ENCODE results near the gene MBNL1.
"Not testable (repeated sequence)": the region's sequence is repeated elsewhere in the genome, so short reads cannot be mapped to it uniquely, and the experiment has no call there.

The MBNL1 gene

DNA sequence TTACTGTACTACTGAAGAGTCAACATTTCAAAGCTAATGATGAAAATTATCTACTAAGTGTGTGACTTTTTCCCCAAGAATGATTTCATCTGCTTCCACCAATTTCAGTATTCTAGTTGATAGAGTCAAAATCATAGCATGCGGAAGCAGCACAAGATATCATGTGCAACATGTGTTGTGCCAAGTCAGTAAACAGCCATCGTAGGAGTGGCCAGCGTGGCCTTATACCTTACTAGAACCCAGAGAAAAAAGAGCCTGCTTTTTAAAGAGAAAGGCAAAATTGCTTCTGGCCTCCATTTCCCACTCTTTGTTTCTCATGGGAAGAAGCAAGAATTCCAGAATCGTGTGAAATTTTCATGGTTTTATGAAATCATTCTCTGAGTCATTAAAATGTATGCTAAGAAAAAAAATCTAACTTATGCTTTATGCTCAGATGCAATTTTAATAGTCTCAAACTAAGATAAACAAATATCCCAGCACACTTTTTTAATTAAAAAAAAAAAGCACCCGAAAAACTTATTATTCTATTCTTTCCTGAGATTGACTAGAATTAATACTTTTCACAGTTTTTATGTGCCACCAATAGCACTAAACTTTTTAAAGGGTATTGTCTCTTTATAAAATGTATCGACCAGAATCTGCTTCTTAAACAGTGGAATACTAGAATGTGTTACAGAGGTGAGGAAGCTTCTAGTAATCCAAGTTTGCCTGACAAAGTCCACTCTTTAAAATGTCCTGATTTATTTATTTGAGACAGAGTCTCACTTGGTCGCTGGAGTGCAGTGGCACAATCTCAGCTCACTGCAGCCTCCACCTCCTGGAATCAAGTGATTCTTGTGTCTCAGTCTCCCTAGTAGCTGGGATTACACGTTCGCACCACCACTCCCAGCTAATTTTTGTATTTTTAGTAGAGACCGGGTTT is 87.3 kb downstream of the MBNL1 start:
- no peak for DNase-seq

GRCh38 chr3:152356870-152357276 is 88.1 kb downstream of the MBNL1 start:
- DNase-seq: no peak

GRCh38 chr3:152357587-152357986 is 88.9 kb downstream of the MBNL1 start:
- DNase-seq: no peak

DNA sequence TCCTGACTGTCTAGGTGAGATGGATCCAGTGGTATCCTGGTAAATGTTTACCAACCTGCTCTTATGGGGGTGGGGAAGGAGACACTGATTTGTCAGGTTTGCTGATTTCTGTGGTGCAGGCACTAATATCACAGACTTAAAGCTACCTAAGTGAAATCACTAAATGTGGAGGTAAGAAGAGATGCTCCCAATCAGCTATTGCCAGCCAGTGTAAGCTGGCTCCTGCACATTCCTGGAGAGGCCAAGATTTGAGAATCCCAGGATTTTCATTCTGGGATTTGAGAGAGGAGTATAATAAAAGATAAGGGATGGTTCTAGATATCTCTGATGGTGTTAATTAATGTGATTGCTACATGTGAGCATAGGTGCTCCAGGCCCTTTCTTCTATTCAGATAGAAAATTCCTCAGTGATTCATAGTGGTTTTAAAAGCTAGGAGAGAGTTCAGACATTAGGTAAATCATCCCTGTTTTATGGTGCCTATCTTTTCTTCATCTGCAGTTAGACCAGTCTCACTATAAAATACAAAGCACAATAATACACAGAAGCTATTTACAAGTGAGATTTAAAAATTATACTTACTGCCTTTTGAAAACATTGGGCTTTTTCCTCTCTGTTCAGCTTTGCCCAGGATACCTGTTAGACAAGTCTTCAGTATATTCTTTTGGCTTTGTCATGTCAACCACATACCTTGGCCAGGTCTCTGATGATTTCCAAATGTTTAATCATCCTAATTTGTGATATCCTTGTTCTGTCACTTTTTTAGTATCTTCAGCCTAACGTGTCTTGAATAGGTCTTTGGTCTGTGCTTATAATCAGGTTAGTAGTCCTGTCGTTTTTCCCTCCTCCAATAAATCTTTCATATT is 90.9 kb downstream of the MBNL1 start:
- DNase-seq: no peak

GRCh38 chr3:152360302-152360701 is 91.6 kb downstream of the MBNL1 start:
- no peak for DNase-seq

- DNase-seq: no peak
Observed at GRCh38 chr3:152360966-152361365, 92.2 kb downstream of the MBNL1 start.

- no peak for DNase-seq
Observed at GRCh38 chr3:152362086-152362485, 93.4 kb downstream of the MBNL1 start.

GRCh38 chr3:152364237-152364636 is 95.5 kb downstream of the MBNL1 start:
- DNase-seq: no peak

DNA sequence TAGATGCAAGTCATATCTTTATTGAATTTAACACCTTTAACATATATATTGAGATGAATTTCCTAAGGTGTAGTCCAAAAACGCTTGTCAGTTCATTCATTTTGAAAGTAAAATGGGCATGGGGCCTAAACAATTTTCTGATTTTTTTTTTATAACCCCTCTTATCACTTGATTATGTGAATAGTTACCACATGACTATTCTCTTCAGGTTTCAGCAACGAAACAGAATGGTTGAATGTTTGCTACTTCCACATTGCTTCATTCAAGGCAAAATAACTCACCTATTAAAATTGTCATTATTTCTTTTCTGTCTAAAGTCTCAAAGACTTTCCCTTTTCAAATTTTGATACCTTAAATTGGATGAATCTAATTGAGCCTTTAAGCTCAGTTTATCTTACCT is 96.4 kb downstream of the MBNL1 start:
- no peak for DNase-seq

GRCh38 chr3:152365766-152366593 is 97.3 kb downstream of the MBNL1 start:
- DNase-seq: no peak

DNA sequence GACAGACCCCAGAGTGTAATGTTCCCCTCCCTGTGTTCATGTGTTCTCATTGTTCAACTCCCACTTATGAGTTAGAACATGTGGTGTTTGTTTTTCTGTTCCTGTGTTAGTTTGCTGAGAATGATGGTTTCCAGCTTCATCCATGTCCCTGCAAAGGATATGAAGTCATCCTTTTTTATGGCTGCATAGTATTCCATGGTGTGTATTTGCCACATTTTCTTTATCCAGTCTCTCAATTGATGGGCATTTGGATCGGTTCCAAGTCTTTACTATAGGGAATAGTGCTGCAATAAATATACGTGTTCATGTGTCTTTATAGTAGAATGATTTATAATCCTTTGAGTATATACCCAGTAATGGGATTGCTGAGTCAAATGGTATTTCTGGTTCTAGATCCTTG is 98.5 kb downstream of the MBNL1 start:
- DNase-seq: not testable (repeated sequence)

GRCh38 chr3:152372633-152373032 is 103.9 kb downstream of the MBNL1 start:
- DNase-seq: not testable (repeated sequence)

DNA sequence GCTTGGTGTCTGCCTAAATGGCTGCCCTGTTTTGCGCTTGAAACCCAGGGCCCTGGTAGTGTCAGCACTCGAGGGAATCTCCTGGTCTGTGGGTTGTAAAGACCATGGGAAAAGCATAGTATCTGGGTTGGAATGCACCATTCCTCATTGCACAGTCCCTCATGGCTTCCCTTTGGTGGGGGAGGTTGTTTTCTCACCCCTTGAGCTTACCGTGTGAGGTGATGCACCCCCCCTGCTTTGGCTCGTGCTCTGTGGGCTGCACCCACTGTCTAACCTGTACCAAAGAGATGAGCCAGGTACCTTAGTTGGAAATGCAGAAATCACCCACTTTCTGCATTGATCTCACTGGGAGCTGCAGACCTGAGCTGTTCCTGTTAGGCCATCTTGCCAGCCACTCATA is 104.7 kb downstream of the MBNL1 start:
- no peak for DNase-seq

- DNase-seq: no peak
Observed at GRCh38 chr3:152374262-152374990, 105.7 kb downstream of the MBNL1 start.

- DNase-seq: no peak
Observed at GRCh38 chr3:152375546-152375945, 106.8 kb downstream of the MBNL1 start.

- no peak for DNase-seq
Observed at GRCh38 chr3:152376351-152377183, 107.8 kb downstream of the MBNL1 start.

- no peak for DNase-seq
Observed at GRCh38 chr3:152377184-152377570, 108.4 kb downstream of the MBNL1 start.

- DNase-seq: no peak
Observed at GRCh38 chr3:152379415-152380042, 110.8 kb downstream of the MBNL1 start.

DNA sequence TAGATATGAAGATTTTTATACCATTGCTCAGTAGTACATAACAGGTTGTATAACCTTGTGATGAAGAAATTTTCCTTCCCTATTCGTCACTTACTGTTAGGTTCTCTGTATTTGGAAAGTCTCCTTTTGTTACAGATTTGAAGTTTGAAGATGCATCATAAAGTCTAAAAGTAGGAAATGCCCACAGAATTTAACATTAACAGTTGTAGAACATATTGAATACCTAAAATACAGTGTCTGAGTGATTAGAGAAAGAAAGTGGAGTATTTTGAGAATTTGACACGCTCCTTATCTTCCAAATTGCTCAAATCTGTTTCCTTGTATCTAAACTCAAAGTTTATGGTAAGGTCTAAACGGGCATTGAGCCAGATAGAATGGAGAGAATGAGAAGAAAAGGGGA is 111.3 kb downstream of the MBNL1 start:
- no peak for DNase-seq

DNA sequence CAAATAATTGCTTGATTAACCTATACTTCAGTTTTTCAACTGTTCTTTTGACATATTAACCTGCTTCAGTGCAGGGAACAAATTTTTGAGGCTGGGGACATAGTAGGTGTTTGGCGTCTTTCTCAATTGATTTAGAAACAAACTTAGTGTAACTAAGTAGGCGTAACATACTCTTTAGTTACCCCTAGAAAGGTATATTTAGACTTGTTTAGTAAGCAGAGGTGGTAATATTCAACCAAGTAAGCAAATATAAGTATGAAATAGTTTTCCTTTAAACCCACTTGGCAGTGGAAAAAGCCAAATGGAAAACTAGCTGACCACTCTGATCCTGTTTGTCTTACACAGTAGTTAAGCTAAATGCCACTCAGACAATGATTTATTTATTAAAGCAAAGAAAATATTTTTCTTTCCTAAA is 113.2 kb downstream of the MBNL1 start:
- no peak for DNase-seq
